ENCODE data around the gene TANC1. TPM values are rescaled to one million over a fixed set of nuclear protein-coding genes. Genes with fewer than 3 reads are reported as not detected.

The TANC1 gene
- total and polyA plus RNA-seq, 3 donors from 2014 or later: 8.6 to 19.3 (median 16.2) TPM

DNA sequence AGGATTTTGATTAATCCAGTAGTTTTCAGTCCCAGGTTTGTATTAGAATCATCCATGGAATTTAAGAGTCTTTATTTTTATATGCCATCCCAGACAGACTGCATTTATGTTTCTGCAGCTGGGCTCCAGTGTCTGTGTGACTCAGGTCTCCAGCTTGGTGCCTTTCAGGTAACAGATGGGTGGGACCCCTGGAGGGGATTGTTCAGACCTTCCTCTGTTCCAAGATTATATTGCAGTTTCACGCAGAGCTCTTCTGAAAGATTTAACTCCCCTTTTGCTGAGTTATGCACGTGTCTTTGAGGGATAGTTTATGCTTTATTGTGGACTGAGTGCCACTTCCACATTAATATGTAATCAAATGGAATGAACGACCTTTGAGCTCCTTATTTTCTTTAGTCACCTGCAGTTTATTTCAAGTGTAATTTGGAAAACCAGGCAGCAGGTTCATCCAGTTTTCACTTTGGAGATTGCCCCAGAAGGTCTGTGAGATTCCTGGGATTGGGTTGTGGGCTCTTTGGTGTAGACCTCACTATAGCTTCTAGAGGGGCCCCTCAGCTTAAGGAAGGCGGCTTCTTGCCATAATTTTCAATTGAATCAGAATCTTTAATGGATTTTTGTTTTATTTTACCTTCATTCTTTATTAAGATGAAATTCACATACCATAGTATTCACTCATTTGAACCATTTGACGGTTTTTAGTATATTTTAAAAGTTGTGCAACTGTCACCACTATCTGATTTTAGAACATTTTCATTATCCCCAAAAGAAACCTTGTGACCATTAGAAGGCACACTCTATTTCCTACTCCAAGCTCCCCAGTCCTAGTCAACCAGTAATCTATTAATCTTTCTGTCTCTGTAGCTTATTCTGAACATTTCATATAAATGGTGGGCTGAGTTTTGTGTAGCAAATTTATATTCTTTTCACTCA lies 183.0 kb downstream of the TANC1 start:
- H3K4me1 ChIP-seq: no peaks in the 10 kb centered on the region
- H3K27me3 ChIP-seq: no peaks in the 10 kb centered on the region
- DNase-seq: no peak
- 91 to 95% methylated on average over 5 of the region's 5 CpGs for WGBS, 2 donors
- H3K9me3 ChIP-seq: no peaks in the 10 kb centered on the region
- H3K27ac ChIP-seq: no peak overlapping the region
- intact Hi-C loops (cut with DNase I; ENCODE audit: low total_unique reads): no loop called here
- TF ChIP-seq POLR2A (IDR thresholded peaks at IDR 0.05): no peak
- TF ChIP-seq, protein P1, sequence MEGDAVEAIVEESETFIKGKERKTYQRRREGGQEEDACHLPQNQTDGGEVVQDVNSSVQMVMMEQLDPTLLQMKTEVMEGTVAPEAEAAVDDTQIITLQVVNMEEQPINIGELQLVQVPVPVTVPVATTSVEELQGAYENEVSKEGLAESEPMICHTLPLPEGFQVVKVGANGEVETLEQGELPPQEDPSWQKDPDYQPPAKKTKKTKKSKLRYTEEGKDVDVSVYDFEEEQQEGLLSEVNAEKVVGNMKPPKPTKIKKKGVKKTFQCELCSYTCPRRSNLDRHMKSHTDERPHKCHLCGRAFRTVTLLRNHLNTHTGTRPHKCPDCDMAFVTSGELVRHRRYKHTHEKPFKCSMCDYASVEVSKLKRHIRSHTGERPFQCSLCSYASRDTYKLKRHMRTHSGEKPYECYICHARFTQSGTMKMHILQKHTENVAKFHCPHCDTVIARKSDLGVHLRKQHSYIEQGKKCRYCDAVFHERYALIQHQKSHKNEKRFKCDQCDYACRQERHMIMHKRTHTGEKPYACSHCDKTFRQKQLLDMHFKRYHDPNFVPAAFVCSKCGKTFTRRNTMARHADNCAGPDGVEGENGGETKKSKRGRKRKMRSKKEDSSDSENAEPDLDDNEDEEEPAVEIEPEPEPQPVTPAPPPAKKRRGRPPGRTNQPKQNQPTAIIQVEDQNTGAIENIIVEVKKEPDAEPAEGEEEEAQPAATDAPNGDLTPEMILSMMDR (IDR thresholded peaks at IDR 0.05): no peak
- H3K4me3 ChIP-seq: no peak overlapping the region
- H3K36me3 ChIP-seq (ENCODE audit: low read depth, missing control alignments): no peaks in the 10 kb centered on the region

DNA sequence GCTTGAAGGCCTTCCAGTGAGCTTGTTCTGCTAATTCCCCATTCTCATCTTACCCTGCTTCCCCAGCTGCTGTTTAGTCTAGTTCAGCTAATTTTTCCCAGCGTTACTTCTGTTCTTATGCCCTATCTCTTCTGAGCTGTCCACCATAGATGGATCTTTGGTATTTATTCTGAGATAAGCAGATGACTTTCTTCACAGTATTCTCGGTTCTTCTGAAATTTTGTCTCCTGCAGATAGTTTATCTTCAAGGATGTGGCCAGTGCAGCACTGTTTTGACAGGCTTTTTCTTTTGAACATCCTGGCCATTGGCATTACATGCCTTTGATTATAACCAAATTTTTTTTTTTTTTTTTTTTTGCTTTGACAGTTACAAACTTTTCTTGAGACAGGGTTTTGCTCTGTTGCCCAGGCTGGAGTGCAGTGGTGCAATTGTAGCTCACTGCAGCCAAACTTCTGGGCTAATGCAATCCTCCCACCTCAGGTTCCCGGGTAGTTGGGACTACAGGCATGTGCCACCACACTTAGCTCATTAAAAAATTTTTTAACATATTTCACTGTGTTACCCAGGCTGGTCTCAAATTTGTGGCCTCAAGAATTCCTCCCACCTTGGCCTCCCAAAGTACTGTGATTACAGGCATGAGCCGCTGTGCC lies 183.8 kb downstream of the TANC1 start:
- 74 to 81% methylated on average over 4 of the region's 4 CpGs for WGBS, 2 donors
- no peaks in the 10 kb centered on the region for H3K27me3 ChIP-seq
- no peak for DNase-seq
- no peaks in the 10 kb centered on the region for H3K9me3 ChIP-seq
- H3K36me3 ChIP-seq (ENCODE audit: low read depth, missing control alignments): no peaks in the 10 kb centered on the region
- TF ChIP-seq, protein P1 (IDR thresholded peaks at IDR 0.05): no peak
- TF ChIP-seq POLR2A (IDR thresholded peaks at IDR 0.05): no peak
- no peak overlapping the region for H3K4me3 ChIP-seq
- no peaks in the 10 kb centered on the region for H3K4me1 ChIP-seq
- H3K27ac ChIP-seq: no peak overlapping the region
- intact Hi-C loops (cut with DNase I; ENCODE audit: low total_unique reads): no loop called here

DNA sequence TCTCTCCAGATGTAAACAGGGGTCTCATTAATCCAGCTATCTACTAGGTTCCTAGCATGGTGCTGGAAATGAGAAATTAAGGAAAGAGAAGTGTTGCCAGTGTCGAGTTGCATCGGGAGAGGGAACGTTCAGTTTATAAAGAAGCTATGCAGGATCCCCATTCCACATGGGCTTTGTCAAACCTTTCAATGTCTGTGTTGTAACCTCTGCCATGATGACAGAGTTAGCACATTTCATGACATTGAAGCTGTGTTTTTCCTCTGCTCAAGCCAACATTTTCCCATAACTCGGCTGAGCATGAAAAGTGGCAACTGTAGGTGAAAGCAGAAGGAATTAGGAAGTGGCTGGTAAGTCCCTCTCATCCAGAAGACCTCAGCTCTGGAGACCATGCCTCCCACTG lies 184.6 kb downstream of the TANC1 start:
- DNase-seq: no peak
- 82 to 83% methylated on average over 4 of the region's 4 CpGs for WGBS, 2 donors
- intact Hi-C loops (cut with DNase I; ENCODE audit: low total_unique reads): no loop called here
- no peak overlapping the region for H3K27ac ChIP-seq
- H3K4me1 ChIP-seq: no peaks in the 10 kb centered on the region
- no peaks in the 10 kb centered on the region for H3K9me3 ChIP-seq
- H3K27me3 ChIP-seq: no peaks in the 10 kb centered on the region
- no peak for TF ChIP-seq POLR2A (IDR thresholded peaks at IDR 0.05)
- TF ChIP-seq, protein P1 (IDR thresholded peaks at IDR 0.05): no peak
- no peaks in the 10 kb centered on the region for H3K36me3 ChIP-seq (ENCODE audit: low read depth, missing control alignments)
- H3K4me3 ChIP-seq: no peak overlapping the region

DNA sequence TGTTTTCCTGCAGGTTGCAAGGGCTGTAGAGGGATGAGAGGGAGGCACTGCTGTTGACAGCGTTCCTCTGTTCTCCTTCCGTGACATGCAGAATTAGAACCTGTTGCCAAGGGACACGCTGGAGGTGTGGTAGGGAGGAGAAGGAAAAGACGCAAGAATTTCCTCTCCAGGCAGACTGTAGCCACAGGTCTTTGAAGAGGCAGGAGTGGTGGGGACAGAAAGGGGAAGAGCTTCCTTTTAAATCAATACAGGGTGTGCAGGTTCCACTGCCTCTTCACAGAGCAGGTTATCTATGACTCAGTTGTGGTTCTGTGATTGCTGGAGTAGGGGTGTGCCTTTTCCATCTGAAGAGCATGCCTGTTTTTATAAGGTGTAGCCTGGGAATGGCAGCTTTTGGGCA lies 185.0 kb downstream of the TANC1 start:
- TF ChIP-seq POLR2A (IDR thresholded peaks at IDR 0.05): no peak
- TF ChIP-seq, protein P1 (IDR thresholded peaks at IDR 0.05): no peak
- Histone ChIP-seq H3K27ac (no peak overlapping the region), H3K4me3 (no peak overlapping the region), H3K36me3 (ENCODE audit: low read depth, missing control alignments) (no peaks in the 10 kb centered on the region), H3K9me3 (no peaks in the 10 kb centered on the region), H3K4me1 (no peaks in the 10 kb centered on the region), H3K27me3 (no peaks in the 10 kb centered on the region)
- intact Hi-C loops (cut with DNase I; ENCODE audit: low total_unique reads): no loop called here
- DNase-seq: no peak
- WGBS, 2 donors: 68 to 92% methylated on average over 4 of the region's 4 CpGs

Measured in testis (tissue), 3 donors.